OCI-LY3 (cell line): ENCODE measurements around the gene ZCCHC4.
"Not testable (repeated sequence)": the region's sequence is repeated elsewhere in the genome, so short reads cannot be mapped to it uniquely, and the experiment has no call there.

ENCODE experiments used
- H2AFZ ChIP-seq: fragments of 200-600, 300-600 bp; shearing (Covaris generic); 2 replicates; pipeline ENCODE4 v1.6.0; 2014; ENCODE audit warnings: antibody characterized with exemption, low read depth, low read length
- H3K27ac ChIP-seq: fragments of 200-600, 300-600 bp; sonication (generic); 2 replicates; pipeline ENCODE4 v1.5.1; 2014; ENCODE audit warnings: mild to moderate bottlenecking, low read length, moderate library complexity, mixed read lengths
- H3K27me3 ChIP-seq: fragments of 200-600, 300-600 bp; sonication (generic); 2 replicates; pipeline ENCODE4 v1.6.1; 2014; ENCODE audit warnings: low read depth, low read length, mixed read lengths
- H3K36me3 ChIP-seq: fragments of 200-600, 300-600 bp; sonication (generic); replicated peaks from 2 replicates; pipeline ENCODE3; 2014; ENCODE audit warnings: low read depth, low read length, mixed read lengths
- H3K4me1 ChIP-seq: fragments of 300-600, 200-600 bp; sonication (generic); 2 replicates; pipeline ENCODE4 v1.6.1; 2014; ENCODE audit warnings: low read length, mixed read lengths
- H3K4me2 ChIP-seq: fragments of 200-600, 300-600 bp; sonication (generic); 2 replicates; pipeline ENCODE4 v1.6.1; 2014; ENCODE audit warnings: low read length, mixed read lengths
- H3K4me3 ChIP-seq: fragments of 300-600, 200-600 bp; sonication (generic); 2 replicates; pipeline ENCODE4 v1.5.1; 2014; ENCODE audit warnings: antibody characterized with exemption, mild to moderate bottlenecking, low read length, moderate library complexity
- H3K79me2 ChIP-seq: fragments of 300-600, 200-600 bp; shearing (Covaris generic); 2 replicates; pipeline ENCODE4 v1.6.1; 2014; ENCODE audit warnings: mild to moderate bottlenecking, low read length, mixed read lengths
- H3K9ac ChIP-seq: fragments of 300-600, 200-600 bp; shearing (Covaris generic); 2 replicates; pipeline ENCODE4 v1.6.0; 2014; ENCODE audit warnings: mild to moderate bottlenecking, low read length, moderate library complexity
- H3K9me3 ChIP-seq: fragments of 200-600, 300-600 bp; shearing (Covaris generic); 2 replicates; pipeline ENCODE4 v1.6.1; 2014; ENCODE audit warnings: low read length, mixed read lengths; ENCODE audit not compliant: insufficient read depth
- H4K20me1 ChIP-seq: fragments of 200-600, 300-600 bp; sonication (generic); 2 replicates; pipeline ENCODE4 v1.6.1; 2016; ENCODE audit warnings: low read length, mixed read lengths; ENCODE audit not compliant: insufficient read depth
- CTCF ChIP-seq: fragments of 200-600, 300-600 bp; sonication (generic); IDR thresholded peaks from 2 replicates; pipeline ENCODE4 v1.5.1; 2014; ENCODE audit warnings: antibody characterized with exemption, low read length, low read depth
- EZH2phosphoT487 ChIP-seq: fragments of 200-600 bp; shearing (Covaris generic); IDR thresholded peaks from 2 replicates; pipeline ENCODE4 v1.6.1; 2018; ENCODE audit warnings: antibody characterized with exemption, mixed run types, low read depth

ZCCHC4 gene

GRCh38 chr4:25367877-25368276, 55.3 kb downstream of the ZCCHC4 start:
- Histone ChIP-seq H3K9ac (no peak overlapping the region), H3K4me1 (no peaks in the 10 kb centered on the region), H3K27ac (no peak overlapping the region), H3K4me2 (no peak overlapping the region), H3K36me3 (peaks cover 13% of the 10 kb centered on the region), H3K9me3 (no peaks in the 10 kb centered on the region), H4K20me1 (no peaks in the 10 kb centered on the region), H3K4me3 (no peak overlapping the region), H2AFZ (no peak overlapping the region), H3K79me2 (no peaks in the 10 kb centered on the region), H3K27me3 (no peaks in the 10 kb centered on the region)
- no peak for TF ChIP-seq EZH2phosphoT487
- no peak for TF ChIP-seq CTCF

GRCh38 chr4:25368315-25368714, 55.7 kb downstream of the ZCCHC4 start:
- Histone ChIP-seq H3K4me1 (no peaks in the 10 kb centered on the region), H3K27me3 (no peaks in the 10 kb centered on the region), H4K20me1 (no peaks in the 10 kb centered on the region), H3K79me2 (no peaks in the 10 kb centered on the region), H2AFZ (no peak overlapping the region), H3K9me3 (no peaks in the 10 kb centered on the region), H3K27ac (no peak overlapping the region), H3K9ac (no peak overlapping the region), H3K36me3 (peaks cover 13% of the 10 kb centered on the region), H3K4me3 (no peak overlapping the region), H3K4me2 (no peak overlapping the region)
- TF ChIP-seq EZH2phosphoT487, result no peak
- TF ChIP-seq CTCF, result no peak

GRCh38 chr4:25370242-25370641, 57.7 kb downstream of the ZCCHC4 start:
- H3K4me3 ChIP-seq, result no peak overlapping the region
- no peaks in the 10 kb centered on the region for H4K20me1 ChIP-seq
- H3K27ac ChIP-seq, result no peak overlapping the region
- no peaks in the 10 kb centered on the region for H3K27me3 ChIP-seq
- no peak overlapping the region for H2AFZ ChIP-seq
- no peak overlapping the region for H3K4me2 ChIP-seq
- no peaks in the 10 kb centered on the region for H3K4me1 ChIP-seq
- H3K79me2 ChIP-seq, result no peaks in the 10 kb centered on the region
- H3K9ac ChIP-seq, result no peak overlapping the region
- no peaks in the 10 kb centered on the region for H3K9me3 ChIP-seq
- H3K36me3 ChIP-seq, result peaks cover 9% of the 10 kb centered on the region
- TF ChIP-seq EZH2phosphoT487, result no peak
- TF ChIP-seq CTCF, result no peak

GRCh38 chr4:25372549-25372948, 60.0 kb downstream of the ZCCHC4 start:
- not testable (repeated sequence) for H3K9ac ChIP-seq, H3K27me3 ChIP-seq, H3K79me2 ChIP-seq, H2AFZ ChIP-seq, H3K9me3 ChIP-seq, H3K4me2 ChIP-seq, H3K4me1 ChIP-seq, H3K27ac ChIP-seq, H4K20me1 ChIP-seq, H3K36me3 ChIP-seq, H3K4me3 ChIP-seq
